ENCODE measurements around the gene IL1RAPL1.

IL1RAPL1 gene

GRCh38 chrX:29397506-29397905, 810.3 kb downstream of the IL1RAPL1 start:
- Histone ChIP-seq H3K4me3 (ENCODE audit: low read length) (no peak overlapping the region), H3K36me3 (ENCODE audit: insufficient read depth, low read length) (no peaks in the 10 kb centered on the region), H3K4me1 (ENCODE audit: insufficient read depth, low read length) (no peaks in the 10 kb centered on the region), H2AFZ (ENCODE audit: low read depth, low read length) (no peak overlapping the region), H3K9me3 (ENCODE audit: low read length) (no peaks in the 10 kb centered on the region), H3K27me3 (ENCODE audit: insufficient read depth, low read length) (no peaks in the 10 kb centered on the region)

- Histone ChIP-seq H3K9me3 (ENCODE audit: low read length) (no peaks in the 10 kb centered on the region), H3K36me3 (ENCODE audit: insufficient read depth, low read length) (no peaks in the 10 kb centered on the region), H3K4me1 (ENCODE audit: insufficient read depth, low read length) (no peaks in the 10 kb centered on the region), H2AFZ (ENCODE audit: low read depth, low read length) (no peak overlapping the region), H3K27me3 (ENCODE audit: insufficient read depth, low read length) (no peaks in the 10 kb centered on the region), H3K4me3 (ENCODE audit: low read length) (no peak overlapping the region)
Measured at GRCh38 chrX:29407357-29407756, 820.1 kb downstream of the IL1RAPL1 start.

GRCh38 chrX:29419774-29420553, 832.7 kb downstream of the IL1RAPL1 start:
- Histone ChIP-seq H3K9me3 (ENCODE audit: low read length) (no peaks in the 10 kb centered on the region), H3K4me1 (ENCODE audit: insufficient read depth, low read length) (no peaks in the 10 kb centered on the region), H2AFZ (ENCODE audit: low read depth, low read length) (no peak overlapping the region), H3K27me3 (ENCODE audit: insufficient read depth, low read length) (no peaks in the 10 kb centered on the region), H3K4me3 (ENCODE audit: low read length) (no peak overlapping the region), H3K36me3 (ENCODE audit: insufficient read depth, low read length) (no peaks in the 10 kb centered on the region)

- H3K27me3 ChIP-seq (ENCODE audit: insufficient read depth, low read length), result no peaks in the 10 kb centered on the region
- H3K4me3 ChIP-seq (ENCODE audit: low read length), result no peak overlapping the region
- no peaks in the 10 kb centered on the region for H3K9me3 ChIP-seq (ENCODE audit: low read length)
- no peaks in the 10 kb centered on the region for H3K4me1 ChIP-seq (ENCODE audit: insufficient read depth, low read length)
- no peaks in the 10 kb centered on the region for H3K36me3 ChIP-seq (ENCODE audit: insufficient read depth, low read length)
- H2AFZ ChIP-seq (ENCODE audit: low read depth, low read length), result no peak overlapping the region
Measured at GRCh38 chrX:29422034-29422433, 834.8 kb downstream of the IL1RAPL1 start.

GRCh38 chrX:29431895-29432294, 844.6 kb downstream of the IL1RAPL1 start:
- Histone ChIP-seq H2AFZ (ENCODE audit: low read depth, low read length) (no peak overlapping the region), H3K36me3 (ENCODE audit: insufficient read depth, low read length) (no peaks in the 10 kb centered on the region), H3K4me3 (ENCODE audit: low read length) (no peak overlapping the region), H3K9me3 (ENCODE audit: low read length) (no peaks in the 10 kb centered on the region), H3K4me1 (ENCODE audit: insufficient read depth, low read length) (no peaks in the 10 kb centered on the region), H3K27me3 (ENCODE audit: insufficient read depth, low read length) (no peaks in the 10 kb centered on the region)

GRCh38 chrX:29432534-29432933, 845.3 kb downstream of the IL1RAPL1 start:
- Histone ChIP-seq H3K4me3 (ENCODE audit: low read length) (no peak overlapping the region), H2AFZ (ENCODE audit: low read depth, low read length) (no peak overlapping the region), H3K9me3 (ENCODE audit: low read length) (no peaks in the 10 kb centered on the region), H3K4me1 (ENCODE audit: insufficient read depth, low read length) (no peaks in the 10 kb centered on the region), H3K27me3 (ENCODE audit: insufficient read depth, low read length) (no peaks in the 10 kb centered on the region), H3K36me3 (ENCODE audit: insufficient read depth, low read length) (no peaks in the 10 kb centered on the region)

- H3K9me3 ChIP-seq (ENCODE audit: low read length), result no peaks in the 10 kb centered on the region
- no peak overlapping the region for H3K4me3 ChIP-seq (ENCODE audit: low read length)
- H3K4me1 ChIP-seq (ENCODE audit: insufficient read depth, low read length), result no peaks in the 10 kb centered on the region
- no peak overlapping the region for H2AFZ ChIP-seq (ENCODE audit: low read depth, low read length)
- H3K36me3 ChIP-seq (ENCODE audit: insufficient read depth, low read length), result no peaks in the 10 kb centered on the region
- H3K27me3 ChIP-seq (ENCODE audit: insufficient read depth, low read length), result no peaks in the 10 kb centered on the region
Measured at GRCh38 chrX:29434939-29435338, 847.7 kb downstream of the IL1RAPL1 start.

- Histone ChIP-seq H3K9me3 (ENCODE audit: low read length) (no peaks in the 10 kb centered on the region), H3K4me3 (ENCODE audit: low read length) (no peak overlapping the region), H2AFZ (ENCODE audit: low read depth, low read length) (no peak overlapping the region), H3K36me3 (ENCODE audit: insufficient read depth, low read length) (no peaks in the 10 kb centered on the region), H3K4me1 (ENCODE audit: insufficient read depth, low read length) (no peaks in the 10 kb centered on the region), H3K27me3 (ENCODE audit: insufficient read depth, low read length) (no peaks in the 10 kb centered on the region)
Measured at GRCh38 chrX:29435396-29435795, 848.1 kb downstream of the IL1RAPL1 start.

- no peaks in the 10 kb centered on the region for H3K36me3 ChIP-seq (ENCODE audit: insufficient read depth, low read length)
- H3K4me3 ChIP-seq (ENCODE audit: low read length), result no peak overlapping the region
- no peak overlapping the region for H2AFZ ChIP-seq (ENCODE audit: low read depth, low read length)
- H3K27me3 ChIP-seq (ENCODE audit: insufficient read depth, low read length), result no peaks in the 10 kb centered on the region
- H3K4me1 ChIP-seq (ENCODE audit: insufficient read depth, low read length), result no peaks in the 10 kb centered on the region
- H3K9me3 ChIP-seq (ENCODE audit: low read length), result no peaks in the 10 kb centered on the region
Measured at GRCh38 chrX:29447867-29448266, 860.6 kb downstream of the IL1RAPL1 start.

- H3K9me3 ChIP-seq (ENCODE audit: low read length), result no peaks in the 10 kb centered on the region
- no peak overlapping the region for H2AFZ ChIP-seq (ENCODE audit: low read depth, low read length)
- no peak overlapping the region for H3K4me3 ChIP-seq (ENCODE audit: low read length)
- no peaks in the 10 kb centered on the region for H3K36me3 ChIP-seq (ENCODE audit: insufficient read depth, low read length)
- no peaks in the 10 kb centered on the region for H3K4me1 ChIP-seq (ENCODE audit: insufficient read depth, low read length)
- H3K27me3 ChIP-seq (ENCODE audit: insufficient read depth, low read length), result no peaks in the 10 kb centered on the region
Measured at GRCh38 chrX:29453333-29453732, 866.1 kb downstream of the IL1RAPL1 start.

GRCh38 chrX:29455702-29456101, 868.5 kb downstream of the IL1RAPL1 start:
- Histone ChIP-seq H3K9me3 (ENCODE audit: low read length) (no peaks in the 10 kb centered on the region), H3K27me3 (ENCODE audit: insufficient read depth, low read length) (no peaks in the 10 kb centered on the region), H2AFZ (ENCODE audit: low read depth, low read length) (no peak overlapping the region), H3K36me3 (ENCODE audit: insufficient read depth, low read length) (no peaks in the 10 kb centered on the region), H3K4me1 (ENCODE audit: insufficient read depth, low read length) (no peaks in the 10 kb centered on the region), H3K4me3 (ENCODE audit: low read length) (no peak overlapping the region)

GRCh38 chrX:29461039-29461438, 873.8 kb downstream of the IL1RAPL1 start:
- H3K4me1 ChIP-seq (ENCODE audit: insufficient read depth, low read length), result no peaks in the 10 kb centered on the region
- no peak overlapping the region for H3K4me3 ChIP-seq (ENCODE audit: low read length)
- H3K27me3 ChIP-seq (ENCODE audit: insufficient read depth, low read length), result no peaks in the 10 kb centered on the region
- H3K36me3 ChIP-seq (ENCODE audit: insufficient read depth, low read length), result no peaks in the 10 kb centered on the region
- no peaks in the 10 kb centered on the region for H3K9me3 ChIP-seq (ENCODE audit: low read length)
- no peak overlapping the region for H2AFZ ChIP-seq (ENCODE audit: low read depth, low read length)

GRCh38 chrX:29466456-29466855, 879.2 kb downstream of the IL1RAPL1 start:
- no peak overlapping the region for H2AFZ ChIP-seq (ENCODE audit: low read depth, low read length)
- H3K27me3 ChIP-seq (ENCODE audit: insufficient read depth, low read length), result no peaks in the 10 kb centered on the region
- no peaks in the 10 kb centered on the region for H3K9me3 ChIP-seq (ENCODE audit: low read length)
- no peaks in the 10 kb centered on the region for H3K4me1 ChIP-seq (ENCODE audit: insufficient read depth, low read length)
- no peaks in the 10 kb centered on the region for H3K36me3 ChIP-seq (ENCODE audit: insufficient read depth, low read length)
- H3K4me3 ChIP-seq (ENCODE audit: low read length), result no peak overlapping the region

- Histone ChIP-seq H3K9me3 (ENCODE audit: low read length) (no peaks in the 10 kb centered on the region), H3K27me3 (ENCODE audit: insufficient read depth, low read length) (no peaks in the 10 kb centered on the region), H3K36me3 (ENCODE audit: insufficient read depth, low read length) (no peaks in the 10 kb centered on the region), H3K4me3 (ENCODE audit: low read length) (no peak overlapping the region), H3K4me1 (ENCODE audit: insufficient read depth, low read length) (no peaks in the 10 kb centered on the region), H2AFZ (ENCODE audit: low read depth, low read length) (no peak overlapping the region)
Measured at GRCh38 chrX:29468911-29469494, 881.8 kb downstream of the IL1RAPL1 start.
